Measurements from ENCODE around the gene PAPPA2. TPM values are rescaled to one million over a fixed set of nuclear protein-coding genes. Genes with fewer than 3 reads are reported as not detected.

The PAPPA2 gene
- total and polyA plus RNA-seq, 2 of the 8 experiments (the other 6 are each of a cell fraction or from before 2014, with no cell fraction given): 0.08 to 0.88 TPM

DNA sequence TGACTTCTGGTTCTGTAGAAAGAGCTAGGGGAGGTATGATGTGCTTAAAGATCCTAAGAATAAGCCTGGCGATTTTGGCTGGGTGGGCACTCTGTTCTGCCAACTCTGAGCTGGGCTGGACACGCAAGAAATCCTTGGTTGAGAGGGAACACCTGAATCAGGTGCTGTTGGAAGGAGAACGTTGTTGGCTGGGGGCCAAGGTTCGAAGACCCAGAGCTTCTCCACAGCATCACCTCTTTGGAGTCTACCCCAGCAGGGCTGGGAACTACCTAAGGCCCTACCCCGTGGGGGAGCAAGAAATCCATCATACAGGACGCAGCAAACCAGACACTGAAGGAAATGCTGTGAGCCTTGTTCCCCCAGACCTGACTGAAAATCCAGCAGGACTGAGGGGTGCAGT is 93.3 kb downstream of the PAPPA2 start (continued):
- TF ChIP-seq POLR2AphosphoS5 (IDR thresholded peaks at IDR 0.05; ENCODE audit: low read depth, low read length) (no peak), SAP30 (IDR thresholded peaks at IDR 0.05; ENCODE audit: insufficient read depth, insufficient replicate concordance, low read length) (no peak), SRF (IDR thresholded peaks at IDR 0.05; ENCODE audit: low read depth, low read length) (no peak)
- TF ChIP-seq, protein P1, sequence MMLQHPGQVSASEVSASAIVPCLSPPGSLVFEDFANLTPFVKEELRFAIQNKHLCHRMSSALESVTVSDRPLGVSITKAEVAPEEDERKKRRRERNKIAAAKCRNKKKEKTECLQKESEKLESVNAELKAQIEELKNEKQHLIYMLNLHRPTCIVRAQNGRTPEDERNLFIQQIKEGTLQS (IDR thresholded peaks at IDR 0.05; ENCODE audit: insufficient read depth, low read depth, low read length): no peak
